ENCODE data around the gene CPA3. TPM values are rescaled to one million over a fixed set of nuclear protein-coding genes. Genes with fewer than 3 reads are reported as not detected.

The CPA3 gene
- total and polyA plus RNA-seq, 2 of the 13 experiments (the other 11 are each of a cell fraction or from before 2014, with no cell fraction given), result not detected

DNA sequence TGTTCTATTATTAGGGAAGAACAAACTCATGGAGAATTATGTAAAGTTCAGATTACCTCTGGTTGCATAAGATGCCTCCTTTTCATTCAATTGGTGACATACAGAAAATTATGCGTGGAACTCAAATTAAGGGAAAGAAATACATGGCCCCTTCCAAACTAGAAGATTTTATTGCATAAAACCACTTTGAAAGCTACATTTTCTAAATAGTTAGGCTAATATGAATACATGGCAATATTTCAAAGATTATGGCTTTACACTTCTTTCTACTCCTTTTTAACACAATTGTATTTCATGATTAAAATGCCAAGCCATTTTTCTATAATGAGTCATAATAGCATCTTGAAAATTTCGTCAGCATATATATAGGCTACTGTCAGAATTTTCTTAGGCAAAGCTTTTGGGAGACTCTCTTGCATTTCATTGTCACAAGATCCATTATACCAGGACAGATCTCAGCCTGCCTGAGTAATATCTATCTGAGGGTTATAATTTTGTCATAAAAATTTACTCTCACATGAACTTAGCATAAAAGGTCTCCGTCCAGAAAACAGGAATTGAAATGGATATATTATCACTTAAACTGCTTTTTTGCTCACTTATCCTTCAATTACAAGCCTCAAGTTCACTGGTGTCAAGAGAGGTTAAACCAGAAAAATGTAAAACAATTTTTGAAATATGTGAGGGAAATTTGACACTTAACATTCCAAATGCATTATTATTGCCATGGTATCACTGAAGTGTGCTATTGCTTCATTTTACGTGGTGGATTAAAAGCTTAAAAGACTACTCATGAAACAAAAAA is 37.1 kb downstream of the CPA3 start:
- CTCF ChIA-PET (ENCODE audit: low intra/inter-chr PET ratio, low total read pairs), result no interaction called here
- no peak overlapping the region for H3K4me3 ChIP-seq (replicated peaks in 1 of 3; ENCODE audit: insufficient read depth in 1 of 3, low read depth in 2 of 3, low read length in 3 of 3)
- no TSS peak for BruUV-seq (replicated peaks)
- H3K4me1 ChIP-seq (ENCODE audit: insufficient read depth, low read length), result no peaks in the 10 kb centered on the region
- no peak for FAIRE-seq
- no peak overlapping the region for H2AFZ ChIP-seq (ENCODE audit: low read length)
- in situ Hi-C loops (cut with HindIII; ENCODE audit: extremely low pct_ligation_motif_present, low pct_unique_long_range_greater_than_20kb), result no loop called here
- no peak overlapping the region for H3K27ac ChIP-seq (ENCODE audit: extremely low read length, insufficient read depth, low read length)
- WGBS (ENCODE audit: low lambda C conversion rate), result 0% methylated on average over 4 of the region's 4 CpGs
- H3K9me3 ChIP-seq (ENCODE audit: low read length), result no peaks in the 10 kb centered on the region
- intact Hi-C loops (cut with micrococcal nuclease; ENCODE audit: unreplicated experiment), result no loop called here
- POLR2A ChIA-PET, result no interaction called here
- no peak for DNase-seq (ENCODE audit: low spot score)
- H3K36me3 ChIP-seq (replicated peaks in 1 of 2; ENCODE audit: control insufficient read depth in 1 of 2, insufficient read depth in 2 of 2, low read length in 2 of 2), result no peaks in the 10 kb centered on the region
- TF ChIP-seq ZNF883 (CRISPR knock-in tag; IDR thresholded peaks at IDR 0.05; ENCODE audit: not compliant biosample characterization), result no peak
- TF ChIP-seq ZNF44 (CRISPR knock-in tag; IDR thresholded peaks at IDR 0.05), result no peak
- no peak for TF ChIP-seq ZNF614 (CRISPR knock-in tag; IDR thresholded peaks at IDR 0.05; ENCODE audit: borderline replicate concordance)
- no peak for TF ChIP-seq KDM2A (CRISPR knock-in tag; IDR thresholded peaks at IDR 0.05; ENCODE audit: borderline replicate concordance, low read depth)
- TF ChIP-seq NAIF1 (CRISPR knock-in tag; IDR thresholded peaks at IDR 0.05; ENCODE audit: borderline replicate concordance), result no peak
- no peak for TF ChIP-seq DRAP1 (CRISPR knock-in tag; IDR thresholded peaks at IDR 0.05)
- TF ChIP-seq MIER3 (CRISPR knock-in tag; IDR thresholded peaks at IDR 0.05; ENCODE audit: borderline replicate concordance), result no peak
- no peak for TF ChIP-seq CEBPB (IDR thresholded peaks at IDR 0.05; ENCODE audit: borderline replicate concordance, low read depth, low read length)
- TF ChIP-seq ZBTB25 (CRISPR knock-in tag; IDR thresholded peaks at IDR 0.05), result no peak
- TF ChIP-seq ZBTB1 (CRISPR knock-in tag; IDR thresholded peaks at IDR 0.05; ENCODE audit: borderline replicate concordance), result no peak
- no peaks in the 10 kb centered on the region for H3K79me2 ChIP-seq (ENCODE audit: insufficient read depth, low read length)
- no peaks in the 10 kb centered on the region; a peak in 1 of 5 replicates for H3K27me3 ChIP-seq (ENCODE audit: control insufficient read depth in 1 of 2, insufficient read depth in 2 of 2, low read length in 2 of 2)
- no peak overlapping the region for H3K9ac ChIP-seq (ENCODE audit: insufficient read depth, low read depth, low read length)
- H3K4me2 ChIP-seq (ENCODE audit: low read depth, low read length), result no peak overlapping the region
- H4K20me1 ChIP-seq (ENCODE audit: insufficient read depth, low read length), result no peaks in the 10 kb centered on the region
- no peak for ATAC-seq

Measured in HepG2 (cell line).